Heart left ventricle (tissue), 13 donors: ENCODE data around the gene NYAP1.
"Not testable (repeated sequence)": the region's sequence is repeated elsewhere in the genome, so short reads cannot be mapped to it uniquely, and the experiment has no call there.

Source experiments
- POLR2A ChIP-seq, 2 donors: fragments of 450-650 bp; IDR thresholded peaks; one replicate each; pipeline ENCODE4 v1.6.1; 2017; ENCODE audit warnings: antibody characterized with exemption in 2 of 2, mild to moderate bottlenecking in 2 of 2, moderate library complexity in 2 of 2
- TF ChIP-seq, protein P1 (sequence below), 12 donors: fragments of 200-600 bp; sonication (generic) in 4 of 12; IDR thresholded peaks; one replicate each; pipeline versions ENCODE4 v1.5.0 to v1.8.0; 2018 to 2022; ENCODE audit warnings: antibody characterized with exemption in 12 of 12, mild to moderate bottlenecking in 5 of 12
- donor health status: ischemic (EF 13 %, LVEDD 7.1; RV severe dilation, severe dysfunction).
- donor health status: DM: no; HTN: yes; CAD: no.
- donor health status: DM: no; HTN: no; CAD: no.
- donor health status: ischemic (EF 25% LVEDD 6.9; RV normal size, moderate dysfunction).
- donor health status: ischemic (EF 25% LVEDD 5.7; RV mildly dilated, moderate dysfunction).
- donor health status: ischemic (EF 35%, LVEDD 5.7; RV mildly dilated, moderate dysfunction).
- donor health status: nonischemic (EF 11% LVEDD 7.7; RV severe dilation, severe dysfunction).
- donor health status: DM: yes; HTN: yes; CAD: no.
- donor health status: PGD.
- donor health status: ischemic (EF 29% LVEDD 5.4; RV normal size, mild dysfunction).
- donor health status: nonischemic (EF 23%, LVEDD 6.1; RV moderate dilation, normal function).

DNA sequence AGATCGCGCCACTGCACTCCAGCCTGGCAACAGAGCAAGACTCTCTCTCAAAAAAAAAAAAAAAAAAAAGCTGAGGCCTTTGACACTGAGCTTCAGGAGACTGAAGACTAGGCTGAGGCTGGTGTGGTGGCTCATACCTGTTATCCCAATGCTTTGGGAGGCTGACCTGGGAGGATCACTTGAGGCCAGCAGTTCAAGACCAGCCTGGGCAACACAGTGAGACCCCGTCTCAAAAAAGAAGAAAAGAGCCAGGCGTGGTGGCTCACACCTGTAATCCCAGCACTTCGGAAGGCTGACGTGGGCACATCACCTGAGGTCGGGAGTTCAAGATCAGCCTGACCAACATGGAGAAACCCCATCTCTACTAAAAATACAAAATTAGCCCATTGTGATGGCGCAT lies 36.4 kb upstream of the NYAP1 start:
- TF ChIP-seq, protein P1, sequence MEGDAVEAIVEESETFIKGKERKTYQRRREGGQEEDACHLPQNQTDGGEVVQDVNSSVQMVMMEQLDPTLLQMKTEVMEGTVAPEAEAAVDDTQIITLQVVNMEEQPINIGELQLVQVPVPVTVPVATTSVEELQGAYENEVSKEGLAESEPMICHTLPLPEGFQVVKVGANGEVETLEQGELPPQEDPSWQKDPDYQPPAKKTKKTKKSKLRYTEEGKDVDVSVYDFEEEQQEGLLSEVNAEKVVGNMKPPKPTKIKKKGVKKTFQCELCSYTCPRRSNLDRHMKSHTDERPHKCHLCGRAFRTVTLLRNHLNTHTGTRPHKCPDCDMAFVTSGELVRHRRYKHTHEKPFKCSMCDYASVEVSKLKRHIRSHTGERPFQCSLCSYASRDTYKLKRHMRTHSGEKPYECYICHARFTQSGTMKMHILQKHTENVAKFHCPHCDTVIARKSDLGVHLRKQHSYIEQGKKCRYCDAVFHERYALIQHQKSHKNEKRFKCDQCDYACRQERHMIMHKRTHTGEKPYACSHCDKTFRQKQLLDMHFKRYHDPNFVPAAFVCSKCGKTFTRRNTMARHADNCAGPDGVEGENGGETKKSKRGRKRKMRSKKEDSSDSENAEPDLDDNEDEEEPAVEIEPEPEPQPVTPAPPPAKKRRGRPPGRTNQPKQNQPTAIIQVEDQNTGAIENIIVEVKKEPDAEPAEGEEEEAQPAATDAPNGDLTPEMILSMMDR (IDR thresholded peaks at IDR 0.05), result not testable (repeated sequence)
- not testable (repeated sequence) for TF ChIP-seq POLR2A (IDR thresholded peaks at IDR 0.05)
